Smooth muscle cell (in vitro differentiated cells): Measurements from ENCODE around the gene RAB34. TPM values are rescaled to one million over a fixed set of nuclear protein-coding genes. Genes with fewer than 3 reads are reported as not detected.

Experiments
- DNase-seq: peaks from one replicate; lab custom pipeline; 2025; ENCODE audit not compliant: unreplicated experiment; lab: John Stamatoyannopoulos, UW
- H2AFZ ChIP-seq: fragments of 200-600 bp; sonication (generic); 2 replicates; pipeline ENCODE4 v1.6.0; 2016; ENCODE audit warnings: antibody characterized with exemption, low read depth, mild to moderate bottlenecking
- H3F3A ChIP-seq: fragments of 200-600 bp; sonication (generic); 2 replicates; pipeline ENCODE4 v1.6.0; 2017; ENCODE audit warnings: antibody characterized with exemption, low read depth
- H3K27ac ChIP-seq: fragments of 200-600 bp; sonication (generic); 2 replicates; pipeline ENCODE4 v1.5.1; 2016; ENCODE audit warnings: low read depth, mild to moderate bottlenecking
- H3K27me3 ChIP-seq: fragments of 200-600 bp; sonication (generic); 2 replicates; pipeline ENCODE4 v1.6.1; 2016; ENCODE audit warnings: low read depth, mild to moderate bottlenecking
- H3K36me3 ChIP-seq: fragments of 200-600 bp; sonication (generic); 2 replicates; pipeline ENCODE4 v1.5.1; 2016; ENCODE audit warnings: low read depth
- H3K4me1 ChIP-seq: fragments of 200-600 bp; sonication (generic); 2 replicates; pipeline ENCODE4 v1.5.1; 2016; ENCODE audit warnings: low read depth
- H3K4me2 ChIP-seq: fragments of 200-600 bp; sonication (generic); 2 replicates; pipeline ENCODE4 v1.6.0; 2016; ENCODE audit warnings: mild to moderate bottlenecking
- H3K4me3 ChIP-seq: fragments of 200-600 bp; sonication (generic); 2 replicates; pipeline ENCODE4 v1.5.1; 2016; ENCODE audit warnings: mild to moderate bottlenecking
- H3K79me2 ChIP-seq: fragments of 200-600 bp; sonication (generic); 2 replicates; pipeline ENCODE4 v1.6.0; 2016; ENCODE audit warnings: low read depth, mild to moderate bottlenecking
- H3K9ac ChIP-seq: fragments of 200-600 bp; sonication (generic); 2 replicates; pipeline ENCODE4 v1.6.0; 2016; ENCODE audit warnings: low read depth
- H3K9me3 ChIP-seq: fragments of 200-600 bp; sonication (generic); replicated peaks from 2 replicates; pipeline ENCODE4 v1.5.1; 2016; ENCODE audit warnings: low read depth
- H4K20me1 ChIP-seq: fragments of 200-600 bp; sonication (generic); 2 replicates; pipeline ENCODE4 v1.6.0; 2016; ENCODE audit warnings: low read depth
- CTCF ChIP-seq: fragments of 200-600 bp; sonication (generic); IDR thresholded peaks from 2 replicates; pipeline ENCODE4 v1.5.1; 2017; ENCODE audit warnings: borderline replicate concordance, mild to moderate bottlenecking, antibody characterized with exemption; ENCODE audit not compliant: insufficient read depth, poor library complexity, severe bottlenecking
- WGBS: methylation state at CpG from one replicate; pipeline ENCODE4 v1.1.7; 2016; ENCODE audit warnings: low lambda C conversion rate; 5-methylcytosine and 5-hydroxymethylcytosine counted together
- polyA plus RNA-seq: library from polyadenylated mRNA; unstranded; fragments of >200 nt; fragmentation: Nextera tagmentation; extraction: Ambion mirVana; gene quantifications from 2 replicates; pipeline ENCODE4 v1.2.1, GENCODE V29; 2016
- total RNA-seq: library from RNA; depleted of rRNA; stranded (reverse); fragments of >200 nt; gene quantifications from 2 replicates; pipeline ENCODE4 v1.2.3, GENCODE V29; 2014

The RAB34 gene
- total and polyA plus RNA-seq, 2 experiments from 2014 or later = 208 to 289 TPM

GRCh38 chr17:28710861-28711722 lies 6.6 kb downstream of the RAB34 start:
- 0% methylated on average over 49 of the region's 74 CpGs for WGBS
- no peaks in the 10 kb centered on the region for H3K27me3 ChIP-seq
- peak overlapping the region; percentile 96 for H3K4me2 ChIP-seq
- no peak for TF ChIP-seq CTCF
- no peaks in the 10 kb centered on the region for H3K36me3 ChIP-seq
- peaks cover 6% of the 10 kb centered on the region for H3K79me2 ChIP-seq
- no peaks in the 10 kb centered on the region for H3K9me3 ChIP-seq
- peak; percentile 87 for DNase-seq
- H3F3A ChIP-seq = peaks cover 29% of the 10 kb centered on the region
- peak overlapping the region; percentile 66 for H3K4me3 ChIP-seq
- peak overlapping the region; percentile 81 for H3K27ac ChIP-seq
- peaks cover 17% of the 10 kb centered on the region for H4K20me1 ChIP-seq
- peaks cover 13% of the 10 kb centered on the region for H3K4me1 ChIP-seq
- peak overlapping the region; percentile 63 for H3K9ac ChIP-seq
- H2AFZ ChIP-seq = no peak overlapping the region

- Histone ChIP-seq H2AFZ (no peak overlapping the region), H3K27me3 (no peaks in the 10 kb centered on the region), H4K20me1 (no peaks in the 10 kb centered on the region), H3K9ac (no peak overlapping the region), H3K9me3 (no peaks in the 10 kb centered on the region), H3K79me2 (no peaks in the 10 kb centered on the region), H3K27ac (no peak overlapping the region), H3K4me3 (no peak overlapping the region), H3K4me1 (peaks cover 12% of the 10 kb centered on the region), H3K36me3 (no peaks in the 10 kb centered on the region), H3K4me2 (no peak overlapping the region), H3F3A (peaks cover 8% of the 10 kb centered on the region)
- WGBS = 93% methylated on average over 2 of the region's 2 CpGs
- TF ChIP-seq CTCF = no peak
- no peak for DNase-seq
Observed at GRCh38 chr17:28707339-28707720, 10.3 kb downstream of the RAB34 start.

GRCh38 chr17:28706471-28707338 lies 11.0 kb downstream of the RAB34 start:
- H3K36me3 ChIP-seq = no peaks in the 10 kb centered on the region
- H3K79me2 ChIP-seq = no peaks in the 10 kb centered on the region
- no peak overlapping the region for H3K27ac ChIP-seq
- no peaks in the 10 kb centered on the region for H3K9me3 ChIP-seq
- H3K4me1 ChIP-seq = peaks cover 12% of the 10 kb centered on the region
- H3F3A ChIP-seq = peaks cover 3% of the 10 kb centered on the region
- H3K4me2 ChIP-seq = no peak overlapping the region
- DNase-seq = no peak
- TF ChIP-seq CTCF = no peak
- H3K27me3 ChIP-seq = no peaks in the 10 kb centered on the region
- no peaks in the 10 kb centered on the region for H4K20me1 ChIP-seq
- no peak overlapping the region for H3K9ac ChIP-seq
- no peak overlapping the region for H2AFZ ChIP-seq
- WGBS = 79% methylated on average over 6 of the region's 7 CpGs
- no peak overlapping the region for H3K4me3 ChIP-seq
